ENCODE data around the gene CACNA1C.
A peak's percentile ranks its signal among the peaks of the same experiment; 100 is the strongest.

Gene CACNA1C

DNA sequence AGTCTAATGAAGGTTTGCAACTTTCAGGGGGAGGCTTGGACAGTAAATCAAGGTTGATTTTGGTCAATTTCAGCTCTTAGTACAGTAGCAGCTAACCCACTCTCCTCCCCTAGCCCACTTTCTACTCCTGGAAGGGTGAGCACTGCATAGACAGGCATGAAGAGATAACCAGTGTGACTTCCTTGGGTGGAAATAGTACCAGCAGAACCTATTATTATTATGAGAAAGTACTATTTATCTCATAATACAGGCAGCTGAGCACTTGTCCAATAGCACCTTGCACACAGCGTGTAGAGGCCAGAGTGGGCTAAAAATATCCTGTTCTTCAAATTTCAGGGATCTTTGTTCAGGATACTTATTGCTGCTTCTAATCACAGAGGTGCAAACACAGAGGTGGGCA lies 645.8 kb downstream of the CACNA1C start:
- TF ChIP-seq, protein P1, sequence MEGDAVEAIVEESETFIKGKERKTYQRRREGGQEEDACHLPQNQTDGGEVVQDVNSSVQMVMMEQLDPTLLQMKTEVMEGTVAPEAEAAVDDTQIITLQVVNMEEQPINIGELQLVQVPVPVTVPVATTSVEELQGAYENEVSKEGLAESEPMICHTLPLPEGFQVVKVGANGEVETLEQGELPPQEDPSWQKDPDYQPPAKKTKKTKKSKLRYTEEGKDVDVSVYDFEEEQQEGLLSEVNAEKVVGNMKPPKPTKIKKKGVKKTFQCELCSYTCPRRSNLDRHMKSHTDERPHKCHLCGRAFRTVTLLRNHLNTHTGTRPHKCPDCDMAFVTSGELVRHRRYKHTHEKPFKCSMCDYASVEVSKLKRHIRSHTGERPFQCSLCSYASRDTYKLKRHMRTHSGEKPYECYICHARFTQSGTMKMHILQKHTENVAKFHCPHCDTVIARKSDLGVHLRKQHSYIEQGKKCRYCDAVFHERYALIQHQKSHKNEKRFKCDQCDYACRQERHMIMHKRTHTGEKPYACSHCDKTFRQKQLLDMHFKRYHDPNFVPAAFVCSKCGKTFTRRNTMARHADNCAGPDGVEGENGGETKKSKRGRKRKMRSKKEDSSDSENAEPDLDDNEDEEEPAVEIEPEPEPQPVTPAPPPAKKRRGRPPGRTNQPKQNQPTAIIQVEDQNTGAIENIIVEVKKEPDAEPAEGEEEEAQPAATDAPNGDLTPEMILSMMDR (IDR thresholded peaks at IDR 0.05; ENCODE audit: poor library complexity, severe bottlenecking) = no peak
- no peaks in the 10 kb centered on the region for H3K36me3 ChIP-seq (ENCODE audit: low read depth)
- no peaks in the 10 kb centered on the region for H3K4me1 ChIP-seq (ENCODE audit: insufficient read depth, poor library complexity, severe bottlenecking)
- H3K4me3 ChIP-seq (ENCODE audit: severe bottlenecking) = no peak overlapping the region
- H3K9me3 ChIP-seq (ENCODE audit: severe bottlenecking) = no peaks in the 10 kb centered on the region
- peaks cover 12% of the 10 kb centered on the region for H3K27me3 ChIP-seq (ENCODE audit: insufficient read depth, poor library complexity, severe bottlenecking)
- H3K27ac ChIP-seq (ENCODE audit: poor library complexity, severe bottlenecking) = no peak overlapping the region
- DNase-seq (ENCODE audit: low spot score) (no peak), ATAC-seq (ENCODE audit: low read depth) (no peak)

DNA sequence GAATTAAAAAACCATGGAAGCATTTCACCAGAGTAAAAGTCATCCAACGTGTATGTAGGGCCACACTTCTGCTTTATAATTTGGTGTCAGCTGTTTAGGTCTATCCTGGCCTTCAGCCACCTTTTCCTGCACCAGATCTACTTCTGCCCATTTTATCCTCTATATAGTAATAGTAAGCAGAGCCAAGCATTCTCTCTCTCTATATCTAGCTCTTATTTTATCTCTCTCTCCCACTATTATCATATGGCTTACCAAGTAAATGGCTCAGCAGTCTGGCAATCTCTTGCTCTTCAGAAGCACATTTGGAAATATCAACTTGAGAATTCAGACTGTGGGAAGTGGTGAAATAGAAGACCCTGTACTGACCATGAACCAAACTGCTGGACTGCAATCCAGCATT lies 657.9 kb downstream of the CACNA1C start:
- TF ChIP-seq, protein P1 (IDR thresholded peaks at IDR 0.05; ENCODE audit: poor library complexity, severe bottlenecking) = no peak
- Histone ChIP-seq H3K27me3 (ENCODE audit: insufficient read depth, poor library complexity, severe bottlenecking) (peaks cover 37% of the 10 kb centered on the region), H3K4me1 (ENCODE audit: insufficient read depth, poor library complexity, severe bottlenecking) (no peaks in the 10 kb centered on the region), H3K36me3 (ENCODE audit: low read depth) (no peaks in the 10 kb centered on the region), H3K27ac (ENCODE audit: poor library complexity, severe bottlenecking) (no peak overlapping the region), H3K4me3 (ENCODE audit: severe bottlenecking) (no peak overlapping the region), H3K9me3 (ENCODE audit: severe bottlenecking) (peaks cover 11% of the 10 kb centered on the region)
- ATAC-seq (ENCODE audit: low read depth) (no peak), DNase-seq (ENCODE audit: low spot score) (no peak)

DNA sequence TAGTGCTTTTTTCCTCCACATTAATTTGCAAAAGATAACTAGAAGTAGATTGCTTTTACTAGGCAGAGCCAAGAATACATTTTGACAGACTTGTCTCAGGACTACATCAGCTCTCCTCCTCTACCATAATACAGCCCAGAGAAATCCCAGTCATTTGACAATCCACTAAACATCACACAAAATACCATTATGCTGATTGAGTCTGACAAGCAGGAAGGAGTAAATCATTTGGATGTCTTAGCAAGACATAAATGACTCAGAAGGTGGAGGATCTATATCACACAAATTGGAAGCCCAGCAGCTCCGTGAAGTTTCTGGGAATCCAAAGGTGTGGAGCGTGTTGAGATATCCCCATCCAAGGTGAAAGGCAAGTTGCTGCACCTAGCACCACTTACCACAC lies 666.6 kb downstream of the CACNA1C start:
- Histone ChIP-seq H3K27ac (ENCODE audit: poor library complexity, severe bottlenecking) (no peak overlapping the region), H3K9me3 (ENCODE audit: severe bottlenecking) (no peaks in the 10 kb centered on the region), H3K27me3 (ENCODE audit: insufficient read depth, poor library complexity, severe bottlenecking) (peaks cover 22% of the 10 kb centered on the region), H3K4me1 (ENCODE audit: insufficient read depth, poor library complexity, severe bottlenecking) (no peaks in the 10 kb centered on the region), H3K4me3 (ENCODE audit: severe bottlenecking) (no peak overlapping the region), H3K36me3 (ENCODE audit: low read depth) (no peaks in the 10 kb centered on the region)
- TF ChIP-seq, protein P1 (IDR thresholded peaks at IDR 0.05; ENCODE audit: poor library complexity, severe bottlenecking) = no peak
- no peak for DNase-seq (ENCODE audit: low spot score)
- peak; percentile 64 for ATAC-seq (ENCODE audit: low read depth)

DNA sequence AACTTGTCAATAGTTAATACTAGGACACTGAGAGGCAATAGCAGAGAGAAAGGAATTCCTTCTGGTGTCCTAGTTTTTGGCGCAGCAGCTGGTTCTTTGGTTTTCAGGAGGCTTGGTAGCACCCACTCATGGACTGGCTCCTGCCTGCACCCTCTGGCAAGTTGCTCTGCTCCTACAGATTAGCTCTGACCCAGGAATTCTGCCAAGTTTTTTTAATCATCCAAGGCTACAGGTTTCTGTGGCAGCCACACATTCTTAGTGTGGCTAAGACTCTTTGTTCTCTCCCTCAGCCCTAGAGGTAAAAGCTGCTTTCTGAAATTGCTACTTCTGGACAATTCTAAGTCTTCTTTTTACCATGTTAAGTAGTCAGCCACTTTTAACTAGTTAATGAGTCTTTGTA lies 670.0 kb downstream of the CACNA1C start:
- Histone ChIP-seq H3K27ac (ENCODE audit: poor library complexity, severe bottlenecking) (no peak overlapping the region), H3K4me3 (ENCODE audit: severe bottlenecking) (no peak overlapping the region), H3K9me3 (ENCODE audit: severe bottlenecking) (no peaks in the 10 kb centered on the region), H3K36me3 (ENCODE audit: low read depth) (no peaks in the 10 kb centered on the region), H3K4me1 (ENCODE audit: insufficient read depth, poor library complexity, severe bottlenecking) (no peaks in the 10 kb centered on the region), H3K27me3 (ENCODE audit: insufficient read depth, poor library complexity, severe bottlenecking) (peaks cover 5% of the 10 kb centered on the region)
- no peak for DNase-seq (ENCODE audit: low spot score)
- ATAC-seq (ENCODE audit: low read depth) = no peak
- TF ChIP-seq, protein P1 (IDR thresholded peaks at IDR 0.05; ENCODE audit: poor library complexity, severe bottlenecking) = no peak

DNA sequence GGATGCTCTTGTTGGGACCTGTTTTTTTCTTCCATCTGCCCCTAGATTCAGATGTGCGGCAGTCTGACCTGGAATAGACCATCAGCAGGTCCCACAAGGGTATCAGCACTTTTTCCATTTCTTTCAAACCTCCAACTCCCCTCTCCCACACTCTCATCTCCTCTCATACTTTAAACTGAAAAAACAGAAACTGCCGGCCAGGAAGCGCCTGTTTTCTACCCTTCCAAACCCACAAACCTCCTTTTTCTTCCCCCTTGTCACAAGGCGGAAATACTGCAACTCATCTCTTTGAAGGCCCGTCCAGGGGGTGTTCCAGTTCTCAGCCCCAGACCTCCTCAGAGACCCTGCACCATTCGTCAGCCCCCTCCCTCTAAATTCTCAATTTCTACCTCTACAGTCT lies 679.5 kb downstream of the CACNA1C start:
- no peaks in the 10 kb centered on the region for H3K9me3 ChIP-seq (ENCODE audit: severe bottlenecking)
- H3K36me3 ChIP-seq (ENCODE audit: low read depth) = no peaks in the 10 kb centered on the region
- H3K4me1 ChIP-seq (ENCODE audit: insufficient read depth, poor library complexity, severe bottlenecking) = no peaks in the 10 kb centered on the region
- DNase-seq (ENCODE audit: low spot score) (no peak), ATAC-seq (ENCODE audit: low read depth) (no peak)
- H3K27me3 ChIP-seq (ENCODE audit: insufficient read depth, poor library complexity, severe bottlenecking) = peaks cover 34% of the 10 kb centered on the region
- no peak overlapping the region for H3K4me3 ChIP-seq (ENCODE audit: severe bottlenecking)
- no peak overlapping the region for H3K27ac ChIP-seq (ENCODE audit: poor library complexity, severe bottlenecking)
- TF ChIP-seq, protein P1 (IDR thresholded peaks at IDR 0.05; ENCODE audit: poor library complexity, severe bottlenecking) = no peak

Measured in RWPE2 (cell line).